WTC11 (cell line): ENCODE measurements around the gene NOD1. TPM values are rescaled to one million over a fixed set of nuclear protein-coding genes. Genes with fewer than 3 reads are reported as not detected.

Experiments used
- ATAC-seq: fragments of 200-7000 bp; cut with Tn5 transposase; 2 replicates; pipeline ENCODE4 v1.10.0; 2021; ENCODE audit warnings: mild to moderate bottlenecking, moderate library complexity
- CTCF ChIA-PET: fragments of 300-600 bp; sonication (Branson Sonifier 250); formaldehyde crosslinking; loops from one replicate; lab custom pipeline; 2021; ENCODE audit warnings: antibody characterized with exemption; lab: Charles Lee
- POLR2A ChIA-PET: fragments of 350-600 bp; sonication (Branson Sonifier 250); formaldehyde crosslinking; loops from one replicate; lab custom pipeline; 2021; ENCODE audit warnings: antibody characterized with exemption; lab: Charles Lee
- DNase-seq: peaks from one replicate; pipeline ENCODE4 v3.0.0; 2021; ENCODE audit warnings: low spot score
- H3K27ac Mint-ChIP-seq: 2 replicates; pipeline ENCODE4 v1.8.0; 2021; ENCODE audit warnings: mixed read lengths
- H3K27me3 Mint-ChIP-seq: 2 replicates; pipeline ENCODE4 v1.8.0; 2021; ENCODE audit warnings: low read depth, mild to moderate bottlenecking, moderate library complexity, mixed read lengths
- H3K36me3 Mint-ChIP-seq: 2 replicates; pipeline ENCODE4 v1.8.0; 2021; ENCODE audit warnings: mixed read lengths
- H3K4me1 Mint-ChIP-seq: 2 replicates; pipeline ENCODE4 v1.8.0; 2022; ENCODE audit warnings: mixed read lengths
- H3K4me3 Mint-ChIP-seq: 2 replicates; pipeline ENCODE4 v1.8.0; 2021; ENCODE audit warnings: mild to moderate bottlenecking, moderate library complexity, mixed read lengths
- H3K9me3 Mint-ChIP-seq: 2 replicates; pipeline ENCODE4 v1.8.0; 2021; ENCODE audit warnings: mixed read lengths
- CBFB ChIP-seq: sonication (generic); formaldehyde crosslinking; IDR thresholded peaks from 2 replicates; pipeline ENCODE4 v1.8.1; 2022; ENCODE audit warnings: mild to moderate bottlenecking, low read depth, missing genetic modification reagents
- FOXK1 ChIP-seq: sonication (generic); formaldehyde crosslinking; IDR thresholded peaks from 2 replicates; pipeline ENCODE4 v1.8.0; 2022; ENCODE audit warnings: mild to moderate bottlenecking, moderate library complexity, missing genetic modification reagents
- HMGA2 ChIP-seq: fragments of 250-450 bp; sonication (Bioruptor Pico); IDR thresholded peaks from 2 replicates; pipeline ENCODE4 v1.4.0; 2021; ENCODE audit warnings: mild to moderate bottlenecking, moderate library complexity
- NFATC4 ChIP-seq: fragments of 250-450 bp; sonication (Bioruptor Pico); IDR thresholded peaks from 2 replicates; pipeline ENCODE4 v1.9.0; 2021; ENCODE audit warnings: mild to moderate bottlenecking
- NFYB ChIP-seq: sonication (generic); formaldehyde crosslinking; conservative IDR thresholded peaks from 2 replicates; pipeline ENCODE4 v1.8.0; 2022; ENCODE audit warnings: low read depth, missing genetic modification reagents
- NR1H2 ChIP-seq: sonication (generic); formaldehyde crosslinking; IDR thresholded peaks from 2 replicates; pipeline ENCODE4 v1.9.0; 2021; ENCODE audit warnings: mild to moderate bottlenecking, moderate library complexity, missing genetic modification reagents
- SMAD3 ChIP-seq: sonication (generic); formaldehyde crosslinking; IDR thresholded peaks from 2 replicates; pipeline ENCODE4 v1.8.0; 2022; ENCODE audit warnings: missing genetic modification reagents, mild to moderate bottlenecking, borderline replicate concordance
- SOX15 ChIP-seq: fragments of 250-450 bp; sonication (Bioruptor Pico); IDR thresholded peaks from 2 replicates; pipeline ENCODE4 v1.9.0; 2021; ENCODE audit warnings: mild to moderate bottlenecking
- SP1 ChIP-seq: sonication (generic); formaldehyde crosslinking; conservative IDR thresholded peaks from 2 replicates; pipeline ENCODE4 v1.8.1; 2022; ENCODE audit warnings: missing genetic modification reagents
- TEAD4 ChIP-seq: sonication (generic); formaldehyde crosslinking; IDR thresholded peaks from 2 replicates; pipeline ENCODE4 v1.8.0; 2022; ENCODE audit warnings: mild to moderate bottlenecking, missing genetic modification reagents
- TP53 ChIP-seq: sonication (generic); formaldehyde crosslinking; IDR thresholded peaks from 2 replicates; pipeline ENCODE4 v1.8.1; 2023; ENCODE audit warnings: mild to moderate bottlenecking, missing genetic modification reagents
- ZNF121 ChIP-seq: sonication (generic); formaldehyde crosslinking; IDR thresholded peaks from 2 replicates; pipeline ENCODE4 v1.8.0; 2023; ENCODE audit warnings: missing genetic modification reagents
- total RNA-seq: library from RNA; stranded (reverse); gene quantifications from 3 replicates; pipeline ENCODE4 v1.2.3, GENCODE V29; 2021
- TF ChIP-seq, protein P1 (sequence below): sonication (generic); formaldehyde crosslinking; conservative IDR thresholded peaks from 2 replicates; pipeline ENCODE4 v1.8.1; 2023; ENCODE audit warnings: mild to moderate bottlenecking, low read depth, missing genetic modification reagents, moderate library complexity
- TF ChIP-seq, protein P2 (sequence below): fragments of 250-450 bp; sonication (Bioruptor Pico); IDR thresholded peaks from 2 replicates; pipeline ENCODE4 v1.9.0; 2021; ENCODE audit warnings: mild to moderate bottlenecking
- TF ChIP-seq, protein P3 (sequence below): fragments of 250-450 bp; sonication (Bioruptor Pico); IDR thresholded peaks from 2 replicates; pipeline ENCODE4 v1.9.0; 2021; ENCODE audit warnings: moderate library complexity, mild to moderate bottlenecking, inconsistent platforms, borderline replicate concordance
- TF ChIP-seq, protein P4 (sequence below): sonication (generic); formaldehyde crosslinking; IDR thresholded peaks from 2 replicates; pipeline ENCODE4 v1.8.0; 2022; ENCODE audit warnings: mild to moderate bottlenecking, missing genetic modification reagents
- TF ChIP-seq, protein P5 (sequence below): sonication (generic); formaldehyde crosslinking; IDR thresholded peaks from 2 replicates; pipeline ENCODE4 v1.8.1; 2023; ENCODE audit warnings: mild to moderate bottlenecking, missing genetic modification reagents, borderline replicate concordance

Gene NOD1
- total RNA-seq, 1 experiment from 2014 or later = 6.4 TPM

DNA sequence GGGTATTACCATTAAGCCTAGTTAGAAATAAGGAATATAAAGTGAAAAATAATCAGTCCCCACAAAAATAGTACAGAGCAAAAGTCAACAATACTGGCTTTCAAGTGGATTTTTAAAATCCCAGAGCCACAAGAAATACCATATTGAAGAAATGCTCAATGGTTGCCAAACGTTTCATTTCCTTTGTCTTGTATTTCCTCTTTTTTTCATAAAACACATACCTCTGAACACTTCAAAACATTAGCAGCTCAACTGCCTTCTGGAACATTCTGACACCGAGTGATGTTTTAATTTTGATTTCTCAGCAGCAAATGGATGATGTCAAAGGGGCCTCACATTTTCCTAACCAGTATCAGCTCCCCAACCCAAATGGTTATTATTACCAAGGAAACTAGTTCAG is 10.5 kb downstream of the NOD1 start (continued):
- TF ChIP-seq, protein P1, sequence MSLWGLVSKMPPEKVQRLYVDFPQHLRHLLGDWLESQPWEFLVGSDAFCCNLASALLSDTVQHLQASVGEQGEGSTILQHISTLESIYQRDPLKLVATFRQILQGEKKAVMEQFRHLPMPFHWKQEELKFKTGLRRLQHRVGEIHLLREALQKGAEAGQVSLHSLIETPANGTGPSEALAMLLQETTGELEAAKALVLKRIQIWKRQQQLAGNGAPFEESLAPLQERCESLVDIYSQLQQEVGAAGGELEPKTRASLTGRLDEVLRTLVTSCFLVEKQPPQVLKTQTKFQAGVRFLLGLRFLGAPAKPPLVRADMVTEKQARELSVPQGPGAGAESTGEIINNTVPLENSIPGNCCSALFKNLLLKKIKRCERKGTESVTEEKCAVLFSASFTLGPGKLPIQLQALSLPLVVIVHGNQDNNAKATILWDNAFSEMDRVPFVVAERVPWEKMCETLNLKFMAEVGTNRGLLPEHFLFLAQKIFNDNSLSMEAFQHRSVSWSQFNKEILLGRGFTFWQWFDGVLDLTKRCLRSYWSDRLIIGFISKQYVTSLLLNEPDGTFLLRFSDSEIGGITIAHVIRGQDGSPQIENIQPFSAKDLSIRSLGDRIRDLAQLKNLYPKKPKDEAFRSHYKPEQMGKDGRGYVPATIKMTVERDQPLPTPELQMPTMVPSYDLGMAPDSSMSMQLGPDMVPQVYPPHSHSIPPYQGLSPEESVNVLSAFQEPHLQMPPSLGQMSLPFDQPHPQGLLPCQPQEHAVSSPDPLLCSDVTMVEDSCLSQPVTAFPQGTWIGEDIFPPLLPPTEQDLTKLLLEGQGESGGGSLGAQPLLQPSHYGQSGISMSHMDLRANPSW (CRISPR knock-in tag) = no peak
- TF ChIP-seq, protein P2, sequence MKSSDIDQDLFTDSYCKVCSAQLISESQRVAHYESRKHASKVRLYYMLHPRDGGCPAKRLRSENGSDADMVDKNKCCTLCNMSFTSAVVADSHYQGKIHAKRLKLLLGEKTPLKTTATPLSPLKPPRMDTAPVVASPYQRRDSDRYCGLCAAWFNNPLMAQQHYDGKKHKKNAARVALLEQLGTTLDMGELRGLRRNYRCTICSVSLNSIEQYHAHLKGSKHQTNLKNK (CRISPR knock-in tag) = no peak
- TF ChIP-seq, protein P3, sequence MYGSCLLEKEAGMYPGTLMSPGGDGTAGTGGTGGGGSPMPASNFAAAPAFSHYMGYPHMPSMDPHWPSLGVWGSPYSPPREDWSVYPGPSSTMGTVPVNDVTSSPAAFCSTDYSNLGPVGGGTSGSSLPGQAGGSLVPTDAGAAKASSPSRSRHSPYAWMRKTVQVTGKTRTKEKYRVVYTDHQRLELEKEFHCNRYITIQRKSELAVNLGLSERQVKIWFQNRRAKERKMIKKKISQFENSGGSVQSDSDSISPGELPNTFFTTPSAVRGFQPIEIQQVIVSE (CRISPR knock-in tag) = no peak
- TF ChIP-seq CBFB (CRISPR knock-in tag) (no peak), TP53 (CRISPR knock-in tag) (no peak), SMAD3 (CRISPR knock-in tag) (no peak)

DNA sequence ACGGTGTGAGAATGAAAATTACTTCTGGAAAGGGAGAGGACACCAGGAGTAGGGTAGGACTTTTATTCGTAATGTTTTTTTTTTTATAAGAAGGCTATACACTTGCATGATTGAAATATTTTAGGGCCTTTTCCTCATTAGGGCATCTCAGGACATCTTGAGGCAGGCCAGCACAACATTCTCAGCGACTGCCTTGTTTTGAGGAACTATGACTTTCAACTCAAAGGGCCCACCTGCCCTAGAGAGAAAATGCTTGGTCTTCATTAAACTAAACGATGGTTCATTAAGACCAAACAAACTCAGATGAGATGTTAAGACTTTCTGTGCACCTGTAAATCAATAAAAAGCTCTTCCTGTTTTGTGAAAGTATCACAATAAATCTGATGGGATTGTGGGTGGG is 11.3 kb downstream of the NOD1 start:
- no peak overlapping the region for H3K4me3 Mint-ChIP-seq
- H3K4me1 Mint-ChIP-seq = peaks cover 21% of the 10 kb centered on the region
- H3K27me3 Mint-ChIP-seq = no peaks in the 10 kb centered on the region
- peak overlapping the region; percentile 22; the same call in 1 of the 2 replicates for H3K27ac Mint-ChIP-seq
- H3K9me3 Mint-ChIP-seq = no peaks in the 10 kb centered on the region
- DNase-seq = no peak
- CTCF ChIA-PET = no interaction called here
- no peak for TF ChIP-seq SP1 (CRISPR knock-in tag)
- TF ChIP-seq TEAD4 (CRISPR knock-in tag) = no peak
- TF ChIP-seq CBFB (CRISPR knock-in tag) = no peak
- TF ChIP-seq NR1H2 (CRISPR knock-in tag) = no peak
- no peak for TF ChIP-seq FOXK1 (CRISPR knock-in tag)
- TF ChIP-seq NFATC4 (CRISPR knock-in tag) = no peak
- TF ChIP-seq SOX15 (CRISPR knock-in tag) = no peak
- TF ChIP-seq HMGA2 (CRISPR knock-in tag) = no peak
- TF ChIP-seq, protein P4, sequence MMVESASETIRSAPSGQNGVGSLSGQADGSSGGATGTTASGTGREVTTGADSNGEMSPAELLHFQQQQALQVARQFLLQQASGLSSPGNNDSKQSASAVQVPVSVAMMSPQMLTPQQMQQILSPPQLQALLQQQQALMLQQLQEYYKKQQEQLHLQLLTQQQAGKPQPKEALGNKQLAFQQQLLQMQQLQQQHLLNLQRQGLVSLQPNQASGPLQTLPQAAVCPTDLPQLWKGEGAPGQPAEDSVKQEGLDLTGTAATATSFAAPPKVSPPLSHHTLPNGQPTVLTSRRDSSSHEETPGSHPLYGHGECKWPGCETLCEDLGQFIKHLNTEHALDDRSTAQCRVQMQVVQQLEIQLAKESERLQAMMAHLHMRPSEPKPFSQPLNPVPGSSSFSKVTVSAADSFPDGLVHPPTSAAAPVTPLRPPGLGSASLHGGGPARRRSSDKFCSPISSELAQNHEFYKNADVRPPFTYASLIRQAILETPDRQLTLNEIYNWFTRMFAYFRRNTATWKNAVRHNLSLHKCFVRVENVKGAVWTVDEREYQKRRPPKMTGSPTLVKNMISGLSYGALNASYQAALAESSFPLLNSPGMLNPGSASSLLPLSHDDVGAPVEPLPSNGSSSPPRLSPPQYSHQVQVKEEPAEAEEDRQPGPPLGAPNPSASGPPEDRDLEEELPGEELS (CRISPR knock-in tag) = no peak
- TF ChIP-seq, protein P1 (CRISPR knock-in tag) = no peak
- TF ChIP-seq, all 79 proteins: peak for 0
- POLR2A ChIA-PET = no interaction called here
- no peak for ATAC-seq
- H3K36me3 Mint-ChIP-seq = no peaks in the 10 kb centered on the region

DNA sequence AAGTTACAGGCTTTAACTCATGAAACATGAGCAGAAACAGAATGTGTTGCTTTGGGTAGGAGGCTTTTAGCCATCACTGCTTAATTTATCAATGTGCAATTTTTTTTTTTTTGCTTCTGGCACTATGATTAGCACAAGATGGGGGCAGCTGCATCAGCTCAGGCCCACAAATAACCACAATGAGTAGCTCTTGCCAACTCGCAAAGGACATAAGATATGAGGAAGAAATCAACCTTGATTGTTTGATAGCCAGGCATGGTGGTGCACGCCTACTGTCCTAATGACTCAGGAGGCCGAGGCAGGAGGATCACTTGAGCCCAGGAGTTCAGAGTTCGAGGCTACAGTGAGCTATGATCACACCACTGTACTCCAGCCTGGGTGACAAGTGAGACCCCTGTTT is 12.3 kb downstream of the NOD1 start:
- H3K9me3 Mint-ChIP-seq = no peaks in the 10 kb centered on the region
- CTCF ChIA-PET = no interaction called here
- H3K27ac Mint-ChIP-seq = no peak overlapping the region; the same call in 1 of the 2 replicates
- H3K36me3 Mint-ChIP-seq = no peaks in the 10 kb centered on the region
- H3K4me1 Mint-ChIP-seq = peaks cover 21% of the 10 kb centered on the region
- POLR2A ChIA-PET = no interaction called here
- DNase-seq = no peak
- ATAC-seq = no peak
- no peaks in the 10 kb centered on the region for H3K27me3 Mint-ChIP-seq
- H3K4me3 Mint-ChIP-seq = no peak overlapping the region
- TF ChIP-seq NFYB (CRISPR knock-in tag) = no peak
- TF ChIP-seq, protein P5, sequence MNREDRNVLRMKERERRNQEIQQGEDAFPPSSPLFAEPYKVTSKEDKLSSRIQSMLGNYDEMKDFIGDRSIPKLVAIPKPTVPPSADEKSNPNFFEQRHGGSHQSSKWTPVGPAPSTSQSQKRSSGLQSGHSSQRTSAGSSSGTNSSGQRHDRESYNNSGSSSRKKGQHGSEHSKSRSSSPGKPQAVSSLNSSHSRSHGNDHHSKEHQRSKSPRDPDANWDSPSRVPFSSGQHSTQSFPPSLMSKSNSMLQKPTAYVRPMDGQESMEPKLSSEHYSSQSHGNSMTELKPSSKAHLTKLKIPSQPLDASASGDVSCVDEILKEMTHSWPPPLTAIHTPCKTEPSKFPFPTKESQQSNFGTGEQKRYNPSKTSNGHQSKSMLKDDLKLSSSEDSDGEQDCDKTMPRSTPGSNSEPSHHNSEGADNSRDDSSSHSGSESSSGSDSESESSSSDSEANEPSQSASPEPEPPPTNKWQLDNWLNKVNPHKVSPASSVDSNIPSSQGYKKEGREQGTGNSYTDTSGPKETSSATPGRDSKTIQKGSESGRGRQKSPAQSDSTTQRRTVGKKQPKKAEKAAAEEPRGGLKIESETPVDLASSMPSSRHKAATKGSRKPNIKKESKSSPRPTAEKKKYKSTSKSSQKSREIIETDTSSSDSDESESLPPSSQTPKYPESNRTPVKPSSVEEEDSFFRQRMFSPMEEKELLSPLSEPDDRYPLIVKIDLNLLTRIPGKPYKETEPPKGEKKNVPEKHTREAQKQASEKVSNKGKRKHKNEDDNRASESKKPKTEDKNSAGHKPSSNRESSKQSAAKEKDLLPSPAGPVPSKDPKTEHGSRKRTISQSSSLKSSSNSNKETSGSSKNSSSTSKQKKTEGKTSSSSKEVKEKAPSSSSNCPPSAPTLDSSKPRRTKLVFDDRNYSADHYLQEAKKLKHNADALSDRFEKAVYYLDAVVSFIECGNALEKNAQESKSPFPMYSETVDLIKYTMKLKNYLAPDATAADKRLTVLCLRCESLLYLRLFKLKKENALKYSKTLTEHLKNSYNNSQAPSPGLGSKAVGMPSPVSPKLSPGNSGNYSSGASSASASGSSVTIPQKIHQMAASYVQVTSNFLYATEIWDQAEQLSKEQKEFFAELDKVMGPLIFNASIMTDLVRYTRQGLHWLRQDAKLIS (CRISPR knock-in tag) = no peak
- no peak for TF ChIP-seq ZNF121 (CRISPR knock-in tag)
- no peak for TF ChIP-seq FOXK1 (CRISPR knock-in tag)
